GM12878 (cell line): ENCODE measurements around the gene GABRG2.

Experiments used
- BHLHE40 ChIP-seq, 2 experiments: fragments of 450-650 bp in 1 of 2; IDR thresholded peaks; 2 replicates each; pipeline ENCODE4 v1.6.1; 2011 to 2017; ENCODE audit warnings: low read depth in 2 of 2, borderline replicate concordance in 1 of 2, improper control_type of control experiment in 1 of 2, low read length in 1 of 2, mild to moderate bottlenecking in 1 of 2
- CHD4 ChIP-seq: fragments of 200-600 bp; sonication (generic); IDR thresholded peaks from 2 replicates; pipeline ENCODE4 v1.6.1; 2016; ENCODE audit warnings: mild to moderate bottlenecking
- MTA3 ChIP-seq: IDR thresholded peaks from 2 replicates; pipeline ENCODE4 v1.6.1; 2012; ENCODE audit warnings: low read length, inconsistent platforms, borderline replicate concordance
- NBN ChIP-seq: fragments of 450-650 bp; IDR thresholded peaks from 2 replicates; pipeline ENCODE4 v1.6.1; 2016
- TAF1 ChIP-seq: IDR thresholded peaks from 2 replicates; pipeline ENCODE4 v1.6.1; 2011; ENCODE audit warnings: mild to moderate bottlenecking, low read depth, low read length, borderline replicate concordance

GRCh38 chr5:162154242-162154641 lies 86.7 kb downstream of the GABRG2 start:
- TF ChIP-seq TAF1 (no peak), NBN (no peak), MTA3 (no peak), CHD4 (no peak), BHLHE40 (IDR thresholded peaks at IDR 0.05; ENCODE audit: borderline replicate concordance in 1 of 2, low read depth in 2 of 2, low read length in 1 of 2) (no peak)
